Measurements from ENCODE around the gene MYOD1.

MYOD1 gene

GRCh38 chr11:17735818-17736578 lies 16.6 kb downstream of the MYOD1 start:
- DNase-seq = no peak

- DNase-seq = no peak
Measured at GRCh38 chr11:17736579-17736893, 17.2 kb downstream of the MYOD1 start.

GRCh38 chr11:17736930-17737817 lies 17.8 kb downstream of the MYOD1 start:
- DNase-seq = no peak

- DNase-seq = no peak
Measured at GRCh38 chr11:17738151-17738973, 19.0 kb downstream of the MYOD1 start.

- DNase-seq = no peak
Measured at GRCh38 chr11:17739945-17740338, 20.6 kb downstream of the MYOD1 start.

GRCh38 chr11:17740649-17741235 lies 21.4 kb downstream of the MYOD1 start:
- DNase-seq = no peak

GRCh38 chr11:17741487-17741886 lies 22.1 kb downstream of the MYOD1 start:
- DNase-seq = no peak

- DNase-seq = no peak
Measured at GRCh38 chr11:17742019-17742418, 22.6 kb downstream of the MYOD1 start.

GRCh38 chr11:17743026-17743807 lies 23.8 kb downstream of the MYOD1 start:
- no peak for DNase-seq

GRCh38 chr11:17743808-17744119 lies 24.4 kb downstream of the MYOD1 start:
- DNase-seq = no peak

- no peak for DNase-seq
Measured at GRCh38 chr11:17744151-17744940, 25.0 kb downstream of the MYOD1 start.

- DNase-seq = no peak
Measured at GRCh38 chr11:17745023-17745772, 25.8 kb downstream of the MYOD1 start.

GRCh38 chr11:17746096-17746495 lies 26.7 kb downstream of the MYOD1 start:
- DNase-seq = no peak

GRCh38 chr11:17747131-17747955 lies 28.0 kb downstream of the MYOD1 start:
- DNase-seq = no peak

GRCh38 chr11:17748044-17748443 lies 28.7 kb downstream of the MYOD1 start:
- no peak for DNase-seq

- no peak for DNase-seq
Measured at GRCh38 chr11:17748761-17749721, 29.7 kb downstream of the MYOD1 start.

GRCh38 chr11:17750013-17750800 lies 30.8 kb downstream of the MYOD1 start:
- no peak for DNase-seq

GRCh38 chr11:17750801-17751165 lies 31.4 kb downstream of the MYOD1 start:
- no peak for DNase-seq
